K562 (cell line): Measurements from ENCODE around the gene ALG14. TPM values are rescaled to one million over a fixed set of nuclear protein-coding genes. Genes with fewer than 3 reads are reported as not detected.

Source experiments
- ATAC-seq: fragments of 200-7000 bp; cut with Tn5 transposase; 3 replicates; pipeline ENCODE4 v1.9.1; 2020; ENCODE audit warnings: moderate library complexity
- Bru-seq: library from RNA; stranded (reverse); fragments of 400-500 nt; gene quantifications from one replicate; lab custom pipeline; 2021; lab: Mats Ljungman, UMichigan
- BruChase-seq, 2 experiments: library from RNA; stranded (reverse); fragments of 400-500 nt; gene quantifications; one replicate each; lab custom pipeline; 2021; lab: Mats Ljungman, UMichigan
- BruUV-seq: library from RNA; stranded (reverse); fragments of 400-500 nt; replicated peaks from 2 replicates; lab custom pipeline; 2021; lab: Mats Ljungman, UMichigan
- CTCF ChIA-PET: fragments of 300-600 bp; formaldehyde crosslinking; extraction: SDS; loops from one replicate; lab custom pipeline; 2021; ENCODE audit warnings: low intra/inter-chr PET ratio; lab: Yijun Ruan, JAX
- POLR2A ChIA-PET: fragments of 300-600, 350-650 bp; sonication (Branson Sonifier 250); formaldehyde crosslinking; extraction: SDS; loops from one replicate; lab custom pipeline; 2021; ENCODE audit warnings: antibody characterized with exemption, inconsistent platforms; lab: Yijun Ruan, JAX
- DNase-seq, 4 experiments: peaks; one replicate each; pipeline versions ENCODE4 v3.0.0 to v3.0.0-alpha.2; 2011 to 2018; ENCODE audit warnings: low spot score in 3 of 4, mixed read lengths in 3 of 4; ENCODE audit errors: extremely low read depth in 1 of 4
- FAIRE-seq: peaks from 2 replicates; lab custom pipeline; 2011; peaks lifted over from hg19 to GRCh38; lab: Jason Lieb, UNC
- H2AFZ ChIP-seq: 2 replicates; pipeline ENCODE4 v1.6.0; 2011; ENCODE audit warnings: low read depth, low read length, control low read depth, inconsistent platforms
- H3K27ac ChIP-seq: fragments of 200-600 bp; 3 replicates; pipeline ENCODE4 v1.8.0; 2011; ENCODE audit warnings: low read depth, mild to moderate bottlenecking, control low read depth, inconsistent platforms, low read length, moderate library complexity, mixed read lengths; ENCODE audit errors: extremely low read depth
- H3K27me3 ChIP-seq, 2 experiments: fragments of 300-600 bp in 1 of 2; 2 replicates in 1 of 2; 3 replicates in 1 of 2; pipeline versions ENCODE4 v1.6.0 to v1.8.0; 2011; ENCODE audit warnings: inconsistent platforms in 2 of 2, low read length in 2 of 2, mild to moderate bottlenecking in 1 of 2, mixed read lengths in 1 of 2, moderate library complexity in 1 of 2; ENCODE audit not compliant: control insufficient read depth in 2 of 2, insufficient read depth in 2 of 2
- H3K36me3 ChIP-seq: fragments of 300-600 bp; 3 replicates; pipeline ENCODE4 v1.8.0; 2011; ENCODE audit warnings: mild to moderate bottlenecking, low read length, inconsistent platforms; ENCODE audit not compliant: control insufficient read depth, insufficient read depth
- H3K4me1 ChIP-seq, 2 experiments: fragments of 200-600 bp in 1 of 2; replicated peaks in 1 of 2; 2 replicates in 1 of 2; 3 replicates in 1 of 2; pipeline versions ENCODE4 v1.5.1 to v1.8.0; 2011; ENCODE audit warnings: inconsistent platforms in 2 of 2, low read length in 2 of 2, mild to moderate bottlenecking in 1 of 2, mixed read lengths in 1 of 2, moderate library complexity in 1 of 2; ENCODE audit not compliant: control insufficient read depth in 2 of 2, insufficient read depth in 2 of 2
- H3K4me2 ChIP-seq: 2 replicates; pipeline ENCODE4 v1.6.1; 2011; ENCODE audit warnings: low read length, control low read depth, inconsistent platforms, mixed read lengths; ENCODE audit not compliant: insufficient read depth
- H3K4me3 ChIP-seq: fragments of 200-600 bp; sonication (generic), shearing (Covaris generic); 2 replicates; pipeline ENCODE4 v1.5.1; 2016; ENCODE audit warnings: control low read depth, inconsistent platforms
- H3K79me2 ChIP-seq: fragments of 200-600 bp; 3 replicates; pipeline ENCODE4 v1.8.0; 2011; ENCODE audit warnings: low read length, inconsistent platforms; ENCODE audit not compliant: control insufficient read depth, insufficient read depth
- H3K9ac ChIP-seq, 2 experiments: 2 replicates each; pipeline versions ENCODE4 v1.6.0 to v1.6.1; 2011; ENCODE audit warnings: low read depth in 2 of 2, low read length in 2 of 2, control low read depth in 1 of 2, inconsistent platforms in 1 of 2, mild to moderate bottlenecking in 1 of 2, mixed read lengths in 1 of 2; ENCODE audit not compliant: insufficient read depth in 1 of 2
- H3K9me1 ChIP-seq: one replicate; pipeline ENCODE4 v1.6.0; 2011; ENCODE audit warnings: inconsistent platforms, mild to moderate bottlenecking, low read length, moderate library complexity; ENCODE audit not compliant: control insufficient read depth, insufficient read depth
- H3K9me3 ChIP-seq: replicated peaks from 2 replicates; pipeline ENCODE4 v1.5.1; 2011; ENCODE audit warnings: low read depth, low read length, inconsistent platforms; ENCODE audit not compliant: control insufficient read depth, insufficient read depth
- H4K20me1 ChIP-seq: replicated peaks from 2 replicates; pipeline ENCODE4 v1.6.1; 2011; ENCODE audit warnings: low read length, inconsistent platforms, mixed read lengths; ENCODE audit not compliant: control insufficient read depth, insufficient read depth
- CHD4 ChIP-seq: fragments of 200-600 bp; sonication (generic); IDR thresholded peaks from 3 replicates; pipeline ENCODE4 v1.6.1; 2012; ENCODE audit warnings: low read depth, mild to moderate bottlenecking, mixed read lengths, low read length, inconsistent platforms; ENCODE audit not compliant: insufficient read depth, insufficient replicate concordance, poor library complexity, severe bottlenecking
- MYBL2 ChIP-seq, 2 experiments: fragments of 450-650 bp in 1 of 2; sonication (generic) in 1 of 2; formaldehyde crosslinking in 1 of 2; IDR thresholded peaks; 2 replicates each; pipeline versions ENCODE4 v1.6.1 to v1.8.1; 2017 to 2022; ENCODE audit warnings: borderline replicate concordance in 1 of 2, inconsistent platforms in 1 of 2, low read depth in 1 of 2, mild to moderate bottlenecking in 1 of 2, missing genetic modification reagents in 1 of 2, moderate library complexity in 1 of 2
- SMAD1 ChIP-seq: fragments of 150-350 bp; IDR thresholded peaks from 2 replicates; pipeline ENCODE4 v1.6.1; 2014; ENCODE audit warnings: low read length, low read depth; ENCODE audit not compliant: partially characterized antibody
- SMAD3 ChIP-seq: fragments of 450-650 bp; formaldehyde crosslinking; conservative IDR thresholded peaks from 2 replicates; pipeline ENCODE4 v1.4.0; 2020; ENCODE audit warnings: mild to moderate bottlenecking
- SRSF9 ChIP-seq: fragments of 200-400 bp; formaldehyde crosslinking; IDR thresholded peaks from 2 replicates; pipeline ENCODE4 v1.6.1; 2017; ENCODE audit warnings: low read depth, low read length, borderline replicate concordance
- TCF7L2 ChIP-seq: fragments of 150-350 bp; IDR thresholded peaks from 2 replicates; pipeline ENCODE4 v1.6.1; 2016; ENCODE audit warnings: low read depth, mild to moderate bottlenecking, low read length, moderate library complexity
- WGBS: fragments of 100-300 bp; shearing (Covaris generic); methylation state at CpG from one replicate; pipeline ENCODE4 v1.1.6; 2016; ENCODE audit warnings: low coverage, mixed read lengths; ENCODE audit not compliant: insufficient coverage; ENCODE audit errors: missing lambda C conversion rate; 5-methylcytosine and 5-hydroxymethylcytosine counted together
- in situ Hi-C: fragments of 300-500 bp; cut with MboI; formaldehyde crosslinking; loops from 4 replicates; pipeline ENCODE4 v1.15.0; 2018; ENCODE audit warnings: inconsistent platforms, mixed read lengths
- intact Hi-C: fragments of 100-400 bp; cut with micrococcal nuclease; formaldehyde crosslinking; loops from 2 replicates; pipeline ENCODE4 v1.14.2; 2022
- long read RNA-seq, 3 experiments: library from polyadenylated mRNA in 2 of 3; library from RNA in 1 of 3; unstranded in 2 of 3; stranded (forward) in 1 of 3; transcript quantifications; one replicate each; pipeline ENCODE4 v2.0.0, GENCODE V29; 2019 to 2022
- polyA minus RNA-seq, 3 experiments: library from RNA; depleted of rRNA, polyadenylated mRNA; stranded (reverse); fragments of >200 nt; gene quantifications; 2 replicates each; pipeline ENCODE4 v1.2.3, GENCODE V29; 2011
- polyA plus RNA-seq, 8 experiments: library from polyadenylated mRNA; depleted of rRNA in 4 of 8; stranded (reverse) in 5 of 8; unstranded in 3 of 8; fragments of >200 nt; fragmentation: Nextera tagmentation in 2 of 8; fragmentation: Illumina TruSeq in 1 of 8; extraction: Ambion mirVana in 2 of 8; extraction: Trizol in 1 of 8; gene quantifications; 2 replicates each; pipeline versions ENCODE4 v1.2.1 to v1.2.3, GENCODE V29; 2011 to 2014; ENCODE audit warnings: inconsistent platforms in 1 of 8, missing spikeins in 1 of 8
- total RNA-seq, 7 experiments: library from RNA; depleted of rRNA in 6 of 7; stranded (reverse); fragments of >200 nt in 6 of 7; fragmentation: Illumina TruSeq in 2 of 7; extraction: Trizol in 2 of 7; gene quantifications; 2 replicates each; pipeline versions ENCODE4 v1.2.1 to v1.2.3, GENCODE V29; 2011 to 2021; ENCODE audit warnings: low replicate concordance in 1 of 7
- TF ChIP-seq, protein P1 (sequence below): fragments of 450-650 bp; IDR thresholded peaks from 2 replicates; pipeline ENCODE4 v1.6.1; 2016
- TF ChIP-seq, protein P2 (sequence below): fragments of 450-650 bp; IDR thresholded peaks from 2 replicates; pipeline ENCODE4 v1.6.1; 2014; ENCODE audit warnings: low read depth, mild to moderate bottlenecking, moderate library complexity, borderline replicate concordance

The ALG14 gene
- 1.6 and 2.1 TPM in 2 replicates for total RNA-seq (2011; cell fraction: chromatin; rRNA removed; ENCODE audit: low replicate concordance)
- total RNA-seq (2011; cell fraction: nucleolus; rRNA removed) = 1.2 and 3.7 TPM in 2 replicates
- 3.2 and 4.2 TPM in 2 replicates for total RNA-seq (2011; cell fraction: nucleoplasm; rRNA removed)
- total RNA-seq (2014; rRNA removed) = 1.8 and 2.8 TPM in 2 replicates
- total RNA-seq (2014; rRNA removed; fragmentation: Illumina TruSeq; extraction: Trizol) = 3.9 and 6.8 TPM in 2 replicates
- total RNA-seq (2015; rRNA removed; fragmentation: Illumina TruSeq; extraction: Trizol) = 2.6 and 3.3 TPM in 2 replicates
- 6.1 and 8.6 TPM in 2 replicates for total RNA-seq (2021)
- polyA plus RNA-seq (2011; rRNA removed) = 2.8 and 2.9 TPM in 2 replicates
- 1.3 and 2.0 TPM in 2 replicates for polyA plus RNA-seq (2011; cell fraction: cytosol; rRNA removed)
- polyA plus RNA-seq (2011; cell fraction: nucleus; rRNA removed) = 0.94 and 1.3 TPM in 2 replicates
- 3.3 and 4.6 TPM in 2 replicates for polyA plus RNA-seq (2012)
- polyA plus RNA-seq (2014; fragmentation: Illumina TruSeq; extraction: Trizol) = 4.7 and 4.9 TPM in 2 replicates
- 10 to 100 TPM; 14.9 to 16.2 TPM for polyA plus RNA-seq (2014; fragmentation: Nextera tagmentation; extraction: Ambion mirVana)
- 2.2 and 2.8 TPM in 2 replicates for polyA plus RNA-seq (2014; rRNA removed)
- 1.6 and 2.0 TPM in 2 replicates for polyA minus RNA-seq (2011; rRNA and poly(A)+ RNA removed)
- 1.4 and 12.8 TPM in 2 replicates for polyA minus RNA-seq (2011; cell fraction: cytosol; rRNA and poly(A)+ RNA removed)
- polyA minus RNA-seq (2011; cell fraction: nucleus; rRNA and poly(A)+ RNA removed) = 1.5 and 4.4 TPM in 2 replicates
- percentile 51 among the genes with signal in this experiment for Bru-seq, nascent RNA
- BruChase-seq, experiment 1, labeled RNA remaining after a 2-hour chase = percentile 52 among the genes with signal in this experiment
- percentile 49 among the genes with signal in this experiment for BruChase-seq, experiment 2, labeled RNA remaining after a 6-hour chase
- long read RNA-seq, experiment 1, full-length matches to known transcripts = 19 of 34 reads
- long read RNA-seq, experiment 1, partial matches to known transcripts = 1 of 34 reads
- long read RNA-seq, experiment 1, other reads (novel, unspliced or antisense) = 14 of 34 reads
- long read RNA-seq, experiment 2, full-length matches to known transcripts = 16 of 20 reads
- long read RNA-seq, experiment 2, partial matches to known transcripts = 2 of 20 reads
- long read RNA-seq, experiment 2, other reads (novel, unspliced or antisense) = 2 of 20 reads
- long read RNA-seq, experiment 3, full-length matches to known transcripts = 12 of 12 reads
- long read RNA-seq, experiment 3, partial matches to known transcripts = 0 of 12 reads
- long read RNA-seq, experiment 3, other reads (novel, unspliced or antisense) = 0 of 12 reads

- no peaks in the 10 kb centered on the region for H3K9me1 ChIP-seq
- ATAC-seq (peak; percentile 99), DNase-seq (peak; percentile 86 to 97 (median 90)), FAIRE-seq (peak; percentile 99)
- H3K9ac ChIP-seq = peak within 1 kb of the TSS; percentile 73 to 87
- peak within 1 kb of the TSS; percentile 54 for H3K4me3 ChIP-seq
- CTCF ChIA-PET = interaction anchor here (0.6 kb wide), 1 partner anchor 162 kb away, joined by 3 read pairs; no protein-coding TSS in a partner anchor
- H3K27me3 ChIP-seq = no peaks in the 10 kb centered on the region
- BruUV-seq = TSS peak; percentile 96
- H3K9me3 ChIP-seq = no peaks in the 10 kb centered on the region
- no peaks in the 10 kb centered on the region for H3K36me3 ChIP-seq
- H2AFZ ChIP-seq = peak within 1 kb of the TSS; percentile 99
- H3K4me2 ChIP-seq = peak within 1 kb of the TSS; percentile 92
- intact Hi-C loops = loop anchor here (1.0 to 2.0 kb wide), 2 partner anchors 44 to 162 kb away; partner anchors contain the start of genes RWDD3 and TLCD4
- POLR2A ChIA-PET = interaction anchor here (1.3 to 1.4 kb wide), 2 partner anchors 12 to 45 kb away, joined by 4 to 9 read pairs; partner anchors contain the start of gene TLCD4
- in situ Hi-C loops = no loop called here
- no peaks in the 10 kb centered on the region for H4K20me1 ChIP-seq
- H3K79me2 ChIP-seq = no peaks in the 10 kb centered on the region; the same call in 2 of the 3 replicates
- H3K27ac ChIP-seq = peak within 1 kb of the TSS; percentile 66
- WGBS = under 1% methylated on average over 51 of the region's 53 CpGs
- peaks cover 0 to 5% of the 10 kb centered on the region in 2 experiments; a peak in 2 of 5 replicates for H3K4me1 ChIP-seq
- TF ChIP-seq SMAD1 = peak; percentile 77
- no peak for TF ChIP-seq CHD4
- no peak for TF ChIP-seq MYBL2 (IDR thresholded peaks at IDR 0.05; ENCODE audit: low read depth)
- no peak for TF ChIP-seq MYBL2 (CRISPR knock-in tag; IDR thresholded peaks at IDR 0.05; ENCODE audit: borderline replicate concordance)
- no peak for TF ChIP-seq SRSF9
- TF ChIP-seq, protein P1, sequence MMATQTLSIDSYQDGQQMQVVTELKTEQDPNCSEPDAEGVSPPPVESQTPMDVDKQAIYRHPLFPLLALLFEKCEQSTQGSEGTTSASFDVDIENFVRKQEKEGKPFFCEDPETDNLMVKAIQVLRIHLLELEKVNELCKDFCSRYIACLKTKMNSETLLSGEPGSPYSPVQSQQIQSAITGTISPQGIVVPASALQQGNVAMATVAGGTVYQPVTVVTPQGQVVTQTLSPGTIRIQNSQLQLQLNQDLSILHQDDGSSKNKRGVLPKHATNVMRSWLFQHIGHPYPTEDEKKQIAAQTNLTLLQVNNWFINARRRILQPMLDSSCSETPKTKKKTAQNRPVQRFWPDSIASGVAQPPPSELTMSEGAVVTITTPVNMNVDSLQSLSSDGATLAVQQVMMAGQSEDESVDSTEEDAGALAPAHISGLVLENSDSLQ = peak; percentile 64
- no peak for TF ChIP-seq TCF7L2
- TF ChIP-seq SMAD3 (CRISPR knock-in tag) = no peak
- TF ChIP-seq, protein P2, sequence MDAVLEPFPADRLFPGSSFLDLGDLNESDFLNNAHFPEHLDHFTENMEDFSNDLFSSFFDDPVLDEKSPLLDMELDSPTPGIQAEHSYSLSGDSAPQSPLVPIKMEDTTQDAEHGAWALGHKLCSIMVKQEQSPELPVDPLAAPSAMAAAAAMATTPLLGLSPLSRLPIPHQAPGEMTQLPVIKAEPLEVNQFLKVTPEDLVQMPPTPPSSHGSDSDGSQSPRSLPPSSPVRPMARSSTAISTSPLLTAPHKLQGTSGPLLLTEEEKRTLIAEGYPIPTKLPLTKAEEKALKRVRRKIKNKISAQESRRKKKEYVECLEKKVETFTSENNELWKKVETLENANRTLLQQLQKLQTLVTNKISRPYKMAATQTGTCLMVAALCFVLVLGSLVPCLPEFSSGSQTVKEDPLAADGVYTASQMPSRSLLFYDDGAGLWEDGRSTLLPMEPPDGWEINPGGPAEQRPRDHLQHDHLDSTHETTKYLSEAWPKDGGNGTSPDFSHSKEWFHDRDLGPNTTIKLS = peak; percentile 94; the same call in 1 of the 2 replicates
Observed at GRCh38 chr1:95072532-95073419, at the start of gene ALG14. Gene ALG14, minus strand, starts transcription at chr1:95072951. Its CDS starts 53 bp downstream, at chr1:95072898.
